ENCODE measurements around the gene DOCK1.

Gene DOCK1

DNA sequence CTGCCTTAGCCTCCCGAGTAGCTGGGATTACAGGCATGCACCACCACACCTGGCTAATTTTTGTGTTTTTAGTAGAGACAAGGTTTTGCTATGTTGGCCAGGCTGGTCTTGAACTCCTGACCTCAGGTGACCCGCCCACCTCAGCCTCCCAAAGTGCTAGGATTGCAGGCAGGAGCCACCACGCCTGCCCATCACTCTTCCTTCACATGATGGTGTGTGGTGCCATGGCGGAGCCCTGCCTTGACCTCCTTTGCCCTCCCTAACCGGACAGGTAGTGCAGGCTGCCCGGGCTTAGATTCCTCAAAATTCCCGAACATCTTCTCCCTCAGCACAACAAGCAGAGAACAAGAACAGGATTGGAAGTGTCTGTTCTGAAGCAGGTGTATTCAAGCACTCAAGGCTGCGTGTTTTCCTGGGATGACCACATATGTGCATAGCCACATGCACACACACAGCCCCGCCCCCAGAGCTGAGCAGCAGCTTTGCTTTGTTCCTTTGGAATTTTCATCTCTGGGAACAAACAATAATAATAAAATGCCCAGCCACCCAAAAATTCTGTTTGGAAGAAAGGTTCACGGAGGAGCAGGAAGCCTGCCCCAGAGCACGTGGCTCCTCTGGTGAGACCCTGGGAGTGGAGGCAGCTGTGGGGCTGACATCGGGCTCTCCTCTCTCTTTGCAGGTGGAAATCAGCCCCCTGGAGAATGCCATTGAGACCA is 512.6 kb downstream of the DOCK1 start:
- TF ChIP-seq ZFX (IDR thresholded peaks at IDR 0.05): no peak
- TF ChIP-seq, protein P1, sequence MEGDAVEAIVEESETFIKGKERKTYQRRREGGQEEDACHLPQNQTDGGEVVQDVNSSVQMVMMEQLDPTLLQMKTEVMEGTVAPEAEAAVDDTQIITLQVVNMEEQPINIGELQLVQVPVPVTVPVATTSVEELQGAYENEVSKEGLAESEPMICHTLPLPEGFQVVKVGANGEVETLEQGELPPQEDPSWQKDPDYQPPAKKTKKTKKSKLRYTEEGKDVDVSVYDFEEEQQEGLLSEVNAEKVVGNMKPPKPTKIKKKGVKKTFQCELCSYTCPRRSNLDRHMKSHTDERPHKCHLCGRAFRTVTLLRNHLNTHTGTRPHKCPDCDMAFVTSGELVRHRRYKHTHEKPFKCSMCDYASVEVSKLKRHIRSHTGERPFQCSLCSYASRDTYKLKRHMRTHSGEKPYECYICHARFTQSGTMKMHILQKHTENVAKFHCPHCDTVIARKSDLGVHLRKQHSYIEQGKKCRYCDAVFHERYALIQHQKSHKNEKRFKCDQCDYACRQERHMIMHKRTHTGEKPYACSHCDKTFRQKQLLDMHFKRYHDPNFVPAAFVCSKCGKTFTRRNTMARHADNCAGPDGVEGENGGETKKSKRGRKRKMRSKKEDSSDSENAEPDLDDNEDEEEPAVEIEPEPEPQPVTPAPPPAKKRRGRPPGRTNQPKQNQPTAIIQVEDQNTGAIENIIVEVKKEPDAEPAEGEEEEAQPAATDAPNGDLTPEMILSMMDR (conservative IDR thresholded peaks at IDR 0.05): no peak
- no peak overlapping the region for H3K27ac ChIP-seq

- TF ChIP-seq, protein P1 (conservative IDR thresholded peaks at IDR 0.05): no peak
- H3K27ac ChIP-seq: no peak overlapping the region
These were observed 513.4 kb downstream of the DOCK1 start for GRCh38 chr10:127418536-127419168.

GRCh38 chr10:127420138-127420684 is 515.0 kb downstream of the DOCK1 start:
- TF ChIP-seq, protein P1 (conservative IDR thresholded peaks at IDR 0.05): no peak
- no peak for TF ChIP-seq ZFX (IDR thresholded peaks at IDR 0.05)

GRCh38 chr10:127423218-127423915 is 518.1 kb downstream of the DOCK1 start:
- H3K27ac ChIP-seq: no peak overlapping the region

More at GRCh38 chr10:127420138-127420684, 515.0 kb downstream of the DOCK1 start:
- H3K27ac ChIP-seq: no peak overlapping the region

DNA sequence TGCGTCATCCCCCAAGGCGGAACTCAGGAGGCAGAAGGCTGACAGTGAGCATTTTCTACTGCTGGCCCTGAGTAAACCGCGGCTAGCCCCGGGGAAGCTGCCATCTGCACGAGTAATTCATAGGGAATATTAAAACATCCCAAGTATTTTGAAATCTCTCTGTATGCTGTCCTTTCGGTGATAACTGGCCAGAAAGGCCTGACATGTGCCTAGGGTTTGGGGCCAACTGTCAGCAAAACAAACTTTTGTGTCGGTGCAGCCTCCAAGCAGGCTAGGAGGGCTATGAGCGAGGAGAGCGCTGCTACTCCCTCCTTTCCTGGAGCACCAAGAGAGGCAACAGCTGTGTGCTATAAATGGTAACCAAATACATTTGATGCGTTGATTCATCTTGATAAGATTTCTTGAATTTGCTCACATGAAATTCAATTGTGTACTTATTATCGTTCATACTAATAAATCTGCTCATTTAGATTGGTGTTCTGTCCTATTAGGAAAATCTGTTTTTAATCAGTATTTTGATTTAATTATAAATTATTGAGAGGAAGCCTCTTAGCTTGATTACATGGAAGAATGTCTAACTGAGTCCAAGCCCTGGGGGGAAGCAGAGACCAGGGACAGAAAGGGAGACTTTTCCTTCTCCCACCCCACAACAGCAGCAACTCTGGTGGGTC is 519.5 kb downstream of the DOCK1 start:
- TF ChIP-seq, protein P1 (conservative IDR thresholded peaks at IDR 0.05): no peak
- TF ChIP-seq ZFX (IDR thresholded peaks at IDR 0.05): no peak
- H3K27ac ChIP-seq: no peak overlapping the region

More at GRCh38 chr10:127423218-127423915, 518.1 kb downstream of the DOCK1 start:
- TF ChIP-seq, protein P1 (conservative IDR thresholded peaks at IDR 0.05): no peak
- TF ChIP-seq ZFX (IDR thresholded peaks at IDR 0.05): no peak

DNA sequence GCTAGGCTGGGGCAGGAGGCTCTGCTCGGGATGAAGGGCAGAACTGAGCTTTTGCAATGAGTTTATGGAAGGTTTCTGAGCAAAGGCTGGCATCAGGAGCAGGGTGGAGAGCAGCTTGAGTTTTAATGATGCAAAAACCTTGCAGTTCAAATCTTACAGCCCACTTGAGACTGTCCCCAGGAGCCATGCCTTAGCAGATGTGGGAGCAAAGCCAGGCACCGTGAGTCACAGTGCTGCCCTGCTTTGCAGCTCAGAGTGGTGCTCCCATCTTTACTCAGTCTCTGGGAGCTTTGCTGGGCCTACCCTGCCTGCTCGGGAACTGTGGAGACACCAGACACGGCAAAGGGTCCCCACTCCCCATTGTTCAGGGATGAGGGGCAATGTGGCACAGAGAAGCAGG is 521.5 kb downstream of the DOCK1 start:
- TF ChIP-seq, protein P1 (conservative IDR thresholded peaks at IDR 0.05): no peak
- no peak for TF ChIP-seq ZFX (IDR thresholded peaks at IDR 0.05)

More for the DNA sequence above, 521.5 kb downstream of the DOCK1 start:
- H3K27ac ChIP-seq: no peak overlapping the region

All from C4-2B (cell line).